ENCODE measurements around the gene NCF4. TPM values are rescaled to one million over a fixed set of nuclear protein-coding genes. Genes with fewer than 3 reads are reported as not detected.
A peak's percentile ranks its signal among the peaks of the same experiment; 100 is the strongest.

NCF4 gene
- total RNA-seq, 1 donor from 2014 or later, result 2.0 TPM

- DNase-seq (ENCODE audit: low spot score in 2 of 2), result no peak
- no peak for FAIRE-seq
Observed at GRCh38 chr22:36835903-36836302, 24.9 kb upstream of the NCF4 start.

DNA sequence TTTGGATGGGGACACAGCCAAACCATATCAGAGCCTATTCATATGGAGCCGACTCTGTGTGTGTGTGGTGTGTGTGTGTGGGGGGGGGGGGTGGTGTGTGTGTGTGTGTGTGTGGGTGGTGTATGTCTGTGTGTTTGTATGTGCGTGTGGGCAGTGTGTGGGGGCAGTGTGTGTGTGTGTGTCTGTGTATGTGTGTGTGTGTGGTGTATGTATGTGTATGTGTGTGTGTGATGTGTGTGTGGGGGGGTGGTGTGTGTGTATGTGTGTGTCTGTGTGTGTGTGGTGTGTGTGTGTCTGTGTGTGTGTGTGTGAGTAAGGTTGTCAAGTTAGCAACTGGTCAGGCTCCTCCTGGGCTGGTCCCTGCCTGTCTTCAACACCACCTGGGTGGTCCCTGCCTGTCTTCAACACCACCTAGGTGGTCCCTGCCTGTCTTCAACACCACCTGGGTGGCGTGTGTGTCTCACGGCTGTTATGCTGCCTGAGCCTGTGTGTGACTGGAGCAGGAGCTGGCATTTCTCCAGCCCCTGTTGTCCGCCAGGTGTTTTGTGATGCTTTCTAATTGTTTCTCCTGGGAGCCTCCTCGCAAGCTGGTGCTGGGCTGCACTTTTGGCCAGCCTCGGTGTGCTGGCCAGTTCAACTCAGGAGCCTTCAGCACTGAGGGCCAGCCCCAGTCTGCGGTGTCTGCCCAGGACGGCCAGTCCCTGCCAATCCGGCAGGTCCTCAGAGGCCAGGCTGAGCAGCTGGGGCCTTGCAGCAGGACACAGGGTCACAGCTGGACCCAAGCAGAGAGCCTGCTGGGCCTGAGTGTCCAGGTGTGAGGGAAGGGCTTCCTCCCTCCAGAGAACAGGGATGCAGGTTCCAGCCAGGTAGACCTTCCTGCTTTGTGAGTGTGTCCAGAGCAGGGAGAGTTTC is 22.4 kb upstream of the NCF4 start:
- DNase-seq (ENCODE audit: low spot score in 2 of 2) (no peak), FAIRE-seq (no peak)

DNA sequence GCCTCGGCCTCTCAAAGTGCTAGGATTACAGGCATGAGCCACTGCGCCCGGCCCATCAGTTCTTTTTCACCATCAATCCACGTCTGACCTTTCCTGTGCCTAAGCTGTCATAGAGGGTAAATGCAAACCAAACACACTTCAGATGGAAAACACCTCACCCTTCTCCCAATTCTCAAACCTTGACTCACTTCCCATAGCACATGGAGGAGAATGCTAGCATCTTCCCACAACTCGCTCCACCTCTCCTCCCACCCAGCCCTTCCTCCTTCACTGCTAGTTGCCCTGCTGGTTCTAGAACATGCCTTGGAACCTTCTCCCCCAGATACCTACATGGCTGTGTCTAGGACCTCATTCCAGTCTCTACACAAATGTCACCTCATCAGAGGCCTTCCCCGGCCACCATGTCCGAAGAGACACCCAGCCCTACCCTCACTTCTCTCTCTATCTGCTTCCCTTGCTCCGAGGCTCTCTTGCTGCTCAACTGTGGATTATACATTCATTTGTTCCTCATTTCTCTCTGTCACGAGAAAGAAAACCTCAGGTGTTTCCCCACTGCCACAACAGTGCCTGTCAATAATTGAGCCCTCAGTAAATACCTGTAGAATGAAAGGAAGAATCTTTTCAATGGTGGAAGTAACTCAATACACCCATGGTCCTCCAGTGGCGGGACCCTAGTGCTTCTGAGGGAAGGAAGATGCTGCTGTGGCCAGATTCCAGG is 21.3 kb upstream of the NCF4 start:
- FAIRE-seq (no peak), DNase-seq (ENCODE audit: low spot score in 2 of 2) (no peak)

GRCh38 chr22:36840106-36840505 is 20.7 kb upstream of the NCF4 start:
- no peak for FAIRE-seq
- DNase-seq (ENCODE audit: low spot score in 2 of 2), result no peak

- DNase-seq (ENCODE audit: low spot score in 2 of 2), result no peak
- FAIRE-seq, result no peak
Observed at GRCh38 chr22:36846271-36846670, 14.5 kb upstream of the NCF4 start.

DNA sequence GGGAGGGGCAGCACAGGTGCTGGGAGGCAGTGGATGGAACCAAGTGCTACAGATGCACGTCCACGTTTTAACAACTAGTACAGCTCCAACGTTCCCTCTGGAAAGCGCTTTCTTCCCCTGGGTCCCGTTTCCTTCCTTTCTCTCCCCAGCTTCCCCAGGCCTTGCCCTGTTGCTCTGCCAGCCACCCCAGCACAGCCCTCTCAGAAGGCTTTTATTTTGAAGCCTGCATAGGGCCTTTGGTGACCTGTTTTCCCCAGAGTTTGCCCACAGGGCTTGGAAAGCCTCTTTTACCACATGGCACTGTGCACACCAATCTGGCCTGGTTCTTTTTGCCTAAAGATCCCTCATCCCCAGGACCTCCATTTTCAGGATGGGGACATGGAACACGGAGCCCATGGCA is 13.9 kb upstream of the NCF4 start:
- DNase-seq (ENCODE audit: low spot score in 2 of 2) (no peak), FAIRE-seq (no peak)

DNA sequence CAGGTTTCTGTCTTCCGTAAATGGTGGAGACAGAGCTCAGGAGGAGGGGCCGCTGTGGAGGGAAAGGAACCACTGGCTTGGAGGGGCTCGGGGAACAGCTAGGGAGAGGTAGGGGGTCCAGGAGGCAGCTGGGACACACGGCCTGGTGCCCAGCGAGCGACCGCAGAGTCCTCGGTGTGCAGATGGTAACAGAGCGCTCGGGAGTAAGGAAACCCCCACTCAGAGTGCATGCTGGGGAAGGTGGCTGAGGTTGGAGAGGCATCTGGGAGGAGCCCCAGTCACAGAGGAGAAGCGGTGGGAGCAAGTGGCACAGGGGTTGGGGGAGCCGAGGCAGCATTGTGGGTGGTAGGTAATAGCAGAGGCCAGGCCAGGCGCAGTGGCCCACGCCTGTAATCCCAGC is 10.8 kb upstream of the NCF4 start:
- no peak for FAIRE-seq
- DNase-seq (ENCODE audit: low spot score in 2 of 2), result no peak

DNA sequence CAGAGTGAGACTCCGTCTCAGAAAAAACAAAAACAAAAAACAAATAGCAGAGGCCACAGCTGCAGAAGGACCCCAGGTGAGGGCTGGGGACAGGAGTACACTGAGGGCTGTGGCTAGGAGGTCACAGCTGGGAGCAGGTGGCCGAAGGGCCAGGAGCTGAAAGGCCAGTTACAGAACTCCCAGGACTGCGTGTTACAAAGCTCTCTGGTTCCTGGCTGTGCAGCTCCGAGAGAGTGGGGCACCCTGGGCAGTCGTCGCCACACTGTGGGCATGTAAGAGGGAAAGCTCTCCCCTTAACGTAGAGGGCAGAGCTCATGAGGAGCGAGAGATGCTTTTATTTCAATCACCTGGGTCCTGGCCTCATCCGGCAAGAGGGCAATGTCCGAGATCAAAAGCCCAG is 10.1 kb upstream of the NCF4 start:
- no peak for FAIRE-seq
- DNase-seq (ENCODE audit: low spot score in 2 of 2), result no peak

GRCh38 chr22:36852056-36852973 is 8.5 kb upstream of the NCF4 start:
- FAIRE-seq (no peak), DNase-seq (ENCODE audit: low spot score in 2 of 2) (no peak)

GRCh38 chr22:36853407-36854099 is 7.3 kb upstream of the NCF4 start:
- DNase-seq (ENCODE audit: low spot score in 2 of 2), result no peak
- FAIRE-seq, result no peak

DNA sequence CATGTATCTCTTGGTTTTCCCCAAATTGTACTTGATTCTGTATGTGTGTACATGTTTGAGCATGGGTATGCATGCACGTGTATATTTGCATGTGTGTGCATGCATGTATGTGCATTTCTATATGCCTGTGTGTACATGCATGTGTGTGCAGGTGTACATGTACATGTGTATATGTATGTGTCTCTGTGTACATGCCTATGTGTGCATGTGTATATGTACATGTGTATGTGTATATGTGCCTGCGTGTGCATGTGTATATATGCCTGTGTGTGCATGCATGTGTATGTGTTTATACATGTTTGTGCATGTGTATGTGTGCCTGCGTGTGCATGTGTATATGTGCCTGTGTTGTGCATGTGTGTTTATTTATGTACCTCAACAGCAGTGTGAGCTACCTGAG is 5.3 kb upstream of the NCF4 start:
- FAIRE-seq, result no peak
- DNase-seq (ENCODE audit: low spot score in 2 of 2), result no peak

GRCh38 chr22:36856121-36856791 is 4.5 kb upstream of the NCF4 start:
- no peak for FAIRE-seq
- peak; percentile 65 to 86 for DNase-seq (ENCODE audit: low spot score in 2 of 2)

DNA sequence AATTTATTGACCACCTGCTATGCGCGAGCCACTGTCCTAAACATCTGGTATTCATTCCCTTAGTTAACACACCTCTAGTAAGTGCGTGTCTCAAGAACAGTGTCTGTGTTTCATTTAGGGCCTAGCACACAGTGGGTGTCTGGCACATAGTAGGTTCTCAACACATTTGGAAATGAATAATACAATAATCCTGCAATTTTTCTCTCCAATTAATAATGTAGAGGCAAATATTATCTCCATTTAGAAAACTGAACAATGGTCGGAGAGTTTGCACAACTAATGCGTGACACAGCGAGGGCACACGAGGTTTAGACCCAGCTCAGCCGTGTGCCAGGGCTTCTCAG is 4.0 kb upstream of the NCF4 start:
- DNase-seq (ENCODE audit: low spot score in 2 of 2) (no peak), FAIRE-seq (no peak)

GRCh38 chr22:36858156-36858555 is 2.6 kb upstream of the NCF4 start:
- DNase-seq (ENCODE audit: low spot score in 2 of 2) (no peak), FAIRE-seq (no peak)

DNA sequence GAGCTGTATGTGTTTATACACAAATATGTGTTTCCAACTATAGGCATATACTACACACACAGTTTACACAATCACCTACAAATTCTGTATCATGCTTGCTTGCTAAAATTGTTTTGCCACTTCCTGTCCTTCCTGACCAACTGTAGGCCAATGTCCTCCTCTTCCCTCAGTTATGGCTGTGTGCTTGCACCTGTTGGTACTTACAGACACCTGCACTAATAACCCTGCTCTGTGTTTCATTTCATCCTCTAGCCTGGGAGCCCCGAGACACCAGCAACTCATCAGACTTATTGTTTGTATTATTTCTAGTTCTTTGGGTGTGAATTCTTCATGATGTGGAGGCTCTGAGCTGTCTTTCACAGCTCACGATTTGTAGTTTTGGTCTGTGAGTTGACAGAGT is 1.8 kb upstream of the NCF4 start:
- DNase-seq (ENCODE audit: low spot score in 2 of 2), result no peak
- no peak for FAIRE-seq

DNA sequence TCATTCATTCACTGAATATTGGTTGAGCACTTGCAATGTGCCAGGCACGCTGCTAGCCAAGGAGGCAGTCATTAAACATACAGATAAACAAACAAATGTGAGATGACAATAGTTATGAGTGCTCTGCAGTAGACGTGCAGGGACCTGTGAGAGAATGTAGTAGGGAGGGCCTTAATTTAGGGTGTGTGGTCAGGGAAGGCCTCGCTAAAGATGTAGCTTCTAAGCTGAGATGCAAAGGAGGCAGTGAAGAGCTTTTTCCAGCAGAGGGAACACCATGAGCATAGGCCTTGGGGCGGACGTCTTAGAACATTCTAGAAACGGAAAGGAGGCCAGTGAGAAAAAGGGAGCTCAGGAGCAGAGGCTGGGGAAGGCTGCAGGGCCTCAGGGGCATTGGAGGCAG is 789 bp upstream of the NCF4 start:
- DNase-seq (ENCODE audit: low spot score in 2 of 2) (no peak), FAIRE-seq (no peak)

- DNase-seq (ENCODE audit: low spot score in 2 of 2) (no peak), FAIRE-seq (no peak)
Observed at GRCh38 chr22:36860438-36860820, 377 bp upstream of the NCF4 start.

GRCh38 chr22:36862251-36863242 is 1.7 kb downstream of the NCF4 start:
- FAIRE-seq, result no peak
- DNase-seq (ENCODE audit: low spot score in 2 of 2), result no peak

DNA sequence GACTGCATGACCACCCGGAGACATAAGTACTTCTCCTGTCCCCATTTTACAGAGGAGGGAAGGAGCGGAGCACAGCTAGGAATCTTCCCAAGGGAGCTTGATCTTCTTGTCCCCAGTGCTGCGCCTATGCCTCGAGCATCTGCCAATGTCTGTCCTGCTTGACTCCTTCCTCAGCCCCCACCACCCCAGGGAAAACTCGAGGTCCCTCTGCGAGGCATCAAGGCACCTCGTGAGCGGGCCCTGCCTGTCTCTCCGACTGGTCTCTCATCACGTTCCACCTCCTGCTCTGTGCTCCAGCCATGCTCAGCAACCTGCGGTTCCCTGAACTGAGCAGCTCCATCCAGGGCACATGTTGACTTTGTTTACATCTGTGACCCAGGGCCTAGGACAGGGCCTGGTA is 2.5 kb downstream of the NCF4 start:
- DNase-seq (ENCODE audit: low spot score in 2 of 2) (no peak), FAIRE-seq (no peak)

Measured in frontal cortex (tissue), 4 donors.